ENCODE measurements around the gene NOLC1. TPM values are rescaled to one million over a fixed set of nuclear protein-coding genes. Genes with fewer than 3 reads are reported as not detected.

Gene NOLC1
- total RNA-seq, 1 donor: 30.7 TPM

- peak overlapping the region; percentile 73 for H3K4me3 ChIP-seq (ENCODE audit: low read depth, low read length)
- no peak for TF ChIP-seq CTCF (IDR thresholded peaks at IDR 0.05; ENCODE audit: insufficient read depth, low read depth, low read length)
- DNase-seq (ENCODE audit: low read depth): peak; percentile 50
Observed at GRCh38 chr10:102118867-102119266, 33.3 kb upstream of the NOLC1 start.

- no peak for TF ChIP-seq CTCF (IDR thresholded peaks at IDR 0.05; ENCODE audit: insufficient read depth, low read depth, low read length)
- peak overlapping the region; percentile 73 for H3K4me3 ChIP-seq (ENCODE audit: low read depth, low read length)
- DNase-seq (ENCODE audit: low read depth): peak; percentile 66
Observed at GRCh38 chr10:102119417-102120141, 32.6 kb upstream of the NOLC1 start.

GRCh38 chr10:102120142-102120990, 31.8 kb upstream of the NOLC1 start, which contains the start of gene LDB1:
LDB1 (minus strand) TSS chr10:102120368; CDS start chr10:102120110, 258 bp downstream.
- TF ChIP-seq CTCF (IDR thresholded peaks at IDR 0.05; ENCODE audit: insufficient read depth, low read depth, low read length): no peak
- peak; percentile 86 for DNase-seq (ENCODE audit: low read depth)
- H3K4me3 ChIP-seq (ENCODE audit: low read depth, low read length): peak within 1 kb of the TSS; percentile 73

- DNase-seq (ENCODE audit: low read depth): peak; percentile 95
Observed at GRCh38 chr10:102120991-102121738, 31.0 kb upstream of the NOLC1 start.

GRCh38 chr10:102121739-102122372, 30.3 kb upstream of the NOLC1 start:
- peak; percentile 38 for TF ChIP-seq CTCF (IDR thresholded peaks at IDR 0.05; ENCODE audit: insufficient read depth, low read depth, low read length)
- peak; percentile 78 for DNase-seq (ENCODE audit: low read depth)
- peak overlapping the region; percentile 73 for H3K4me3 ChIP-seq (ENCODE audit: low read depth, low read length)

More at GRCh38 chr10:102120991-102121738, 31.0 kb upstream of the NOLC1 start:
- no peak for TF ChIP-seq CTCF (IDR thresholded peaks at IDR 0.05; ENCODE audit: insufficient read depth, low read depth, low read length)
- peak overlapping the region; percentile 73 for H3K4me3 ChIP-seq (ENCODE audit: low read depth, low read length)

GRCh38 chr10:102122450-102122849, 29.7 kb upstream of the NOLC1 start:
- no peak overlapping the region for H3K4me3 ChIP-seq (ENCODE audit: low read depth, low read length)
- DNase-seq (ENCODE audit: low read depth): no peak
- TF ChIP-seq CTCF (IDR thresholded peaks at IDR 0.05; ENCODE audit: insufficient read depth, low read depth, low read length): no peak

Data from fibroblast of villous mesenchyme (primary cell).